HEK293 (cell line): ENCODE measurements around the gene SLC18B1.

Experiments used
- HOXA7 ChIP-seq: sonication (generic); formaldehyde crosslinking; IDR thresholded peaks from 2 replicates; pipeline ENCODE4 v1.8.1; 2022; ENCODE audit warnings: missing genetic modification reagents, borderline replicate concordance
- ZNF19 ChIP-seq: fragments of 450-650 bp; formaldehyde crosslinking; IDR thresholded peaks from 2 replicates; pipeline ENCODE4; 2016; ENCODE audit warnings: missing biosample characterization, missing genetic modification characterization, low read depth
- ZNF248 ChIP-seq: fragments of 450-650 bp; formaldehyde crosslinking; IDR thresholded peaks from 2 replicates; pipeline ENCODE4 v1.5.1; 2017; ENCODE audit warnings: missing biosample characterization, missing genetic modification characterization
- ZNF404 ChIP-seq: fragments of 450-650 bp; formaldehyde crosslinking; IDR thresholded peaks from 2 replicates; pipeline ENCODE4 v1.5.1; 2017; ENCODE audit warnings: missing biosample characterization, missing genetic modification characterization
- ZNF473 ChIP-seq: fragments of 450-650 bp; formaldehyde crosslinking; IDR thresholded peaks from 2 replicates; pipeline ENCODE4 v1.5.1; 2017; ENCODE audit warnings: missing biosample characterization, missing genetic modification characterization
- ZNF529 ChIP-seq: fragments of 450-650 bp; formaldehyde crosslinking; IDR thresholded peaks from 2 replicates; pipeline ENCODE4 v1.5.1; 2017; ENCODE audit warnings: missing genetic modification characterization, missing biosample characterization; ENCODE audit not compliant: insufficient replicate concordance
- ZNF548 ChIP-seq: fragments of 450-650 bp; formaldehyde crosslinking; IDR thresholded peaks from 2 replicates; pipeline ENCODE4 v1.5.1; 2016; ENCODE audit warnings: missing biosample characterization, missing genetic modification characterization
- ZNF792 ChIP-seq: fragments of 450-650 bp; formaldehyde crosslinking; IDR thresholded peaks from 2 replicates; pipeline ENCODE4 v1.5.1; 2016; ENCODE audit warnings: missing biosample characterization, missing genetic modification characterization
- TF ChIP-seq, protein P1 (sequence below): fragments of 450-650 bp; formaldehyde crosslinking; IDR thresholded peaks from 2 replicates; pipeline ENCODE4 v1.5.1; 2016; ENCODE audit warnings: missing biosample characterization, missing genetic modification characterization
- TF ChIP-seq, protein P2 (sequence below): fragments of 450-650 bp; formaldehyde crosslinking; IDR thresholded peaks from 2 replicates; pipeline ENCODE4 v1.5.1; 2016; ENCODE audit warnings: missing biosample characterization, missing genetic modification characterization
- TF ChIP-seq, protein P3 (sequence below): fragments of 450-650 bp; formaldehyde crosslinking; conservative IDR thresholded peaks from 2 replicates; pipeline ENCODE4 v1.5.1; 2016; ENCODE audit warnings: low read depth, missing biosample characterization, missing genetic modification characterization
- TF ChIP-seq, protein P4 (sequence below): fragments of 450-650 bp; formaldehyde crosslinking; IDR thresholded peaks from 2 replicates; pipeline ENCODE4 v1.5.1; 2017; ENCODE audit warnings: missing biosample characterization, missing genetic modification characterization
- TF ChIP-seq, protein P5 (sequence below): fragments of 450-650 bp; formaldehyde crosslinking; IDR thresholded peaks from 2 replicates; pipeline ENCODE4 v1.5.1; 2016; ENCODE audit warnings: missing biosample characterization, missing genetic modification characterization

DNA sequence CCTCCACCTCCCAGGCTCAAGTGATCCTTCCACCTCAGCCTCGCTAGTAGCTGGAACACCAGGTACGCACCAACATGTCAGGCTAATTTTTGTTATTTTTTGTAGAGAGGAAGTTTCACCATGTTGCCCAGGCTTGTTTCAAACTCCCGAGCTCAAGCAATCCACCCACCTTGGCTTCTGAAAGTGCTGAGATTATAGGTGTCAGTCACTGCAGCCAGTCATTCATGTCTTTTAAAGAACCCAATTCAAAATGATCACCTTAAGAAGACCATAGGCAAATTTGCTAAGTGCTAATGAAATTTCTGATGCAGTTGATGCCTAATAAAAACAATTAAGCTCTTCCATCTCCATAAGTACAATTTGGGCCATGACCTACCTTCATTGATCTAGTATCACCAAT lies 38.2 kb downstream of the SLC18B1 start:
- TF ChIP-seq, protein P1, sequence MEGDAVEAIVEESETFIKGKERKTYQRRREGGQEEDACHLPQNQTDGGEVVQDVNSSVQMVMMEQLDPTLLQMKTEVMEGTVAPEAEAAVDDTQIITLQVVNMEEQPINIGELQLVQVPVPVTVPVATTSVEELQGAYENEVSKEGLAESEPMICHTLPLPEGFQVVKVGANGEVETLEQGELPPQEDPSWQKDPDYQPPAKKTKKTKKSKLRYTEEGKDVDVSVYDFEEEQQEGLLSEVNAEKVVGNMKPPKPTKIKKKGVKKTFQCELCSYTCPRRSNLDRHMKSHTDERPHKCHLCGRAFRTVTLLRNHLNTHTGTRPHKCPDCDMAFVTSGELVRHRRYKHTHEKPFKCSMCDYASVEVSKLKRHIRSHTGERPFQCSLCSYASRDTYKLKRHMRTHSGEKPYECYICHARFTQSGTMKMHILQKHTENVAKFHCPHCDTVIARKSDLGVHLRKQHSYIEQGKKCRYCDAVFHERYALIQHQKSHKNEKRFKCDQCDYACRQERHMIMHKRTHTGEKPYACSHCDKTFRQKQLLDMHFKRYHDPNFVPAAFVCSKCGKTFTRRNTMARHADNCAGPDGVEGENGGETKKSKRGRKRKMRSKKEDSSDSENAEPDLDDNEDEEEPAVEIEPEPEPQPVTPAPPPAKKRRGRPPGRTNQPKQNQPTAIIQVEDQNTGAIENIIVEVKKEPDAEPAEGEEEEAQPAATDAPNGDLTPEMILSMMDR = no peak
- TF ChIP-seq ZNF404 (tag by site-specific recombination) (no peak), ZNF248 (no peak), ZNF473 (no peak), ZNF19 (tag by site-specific recombination) (no peak), ZNF548 (no peak), ZNF792 (no peak), HOXA7 (CRISPR knock-in tag) (no peak), ZNF529 (tag by site-specific recombination) (no peak)
- TF ChIP-seq, protein P2, sequence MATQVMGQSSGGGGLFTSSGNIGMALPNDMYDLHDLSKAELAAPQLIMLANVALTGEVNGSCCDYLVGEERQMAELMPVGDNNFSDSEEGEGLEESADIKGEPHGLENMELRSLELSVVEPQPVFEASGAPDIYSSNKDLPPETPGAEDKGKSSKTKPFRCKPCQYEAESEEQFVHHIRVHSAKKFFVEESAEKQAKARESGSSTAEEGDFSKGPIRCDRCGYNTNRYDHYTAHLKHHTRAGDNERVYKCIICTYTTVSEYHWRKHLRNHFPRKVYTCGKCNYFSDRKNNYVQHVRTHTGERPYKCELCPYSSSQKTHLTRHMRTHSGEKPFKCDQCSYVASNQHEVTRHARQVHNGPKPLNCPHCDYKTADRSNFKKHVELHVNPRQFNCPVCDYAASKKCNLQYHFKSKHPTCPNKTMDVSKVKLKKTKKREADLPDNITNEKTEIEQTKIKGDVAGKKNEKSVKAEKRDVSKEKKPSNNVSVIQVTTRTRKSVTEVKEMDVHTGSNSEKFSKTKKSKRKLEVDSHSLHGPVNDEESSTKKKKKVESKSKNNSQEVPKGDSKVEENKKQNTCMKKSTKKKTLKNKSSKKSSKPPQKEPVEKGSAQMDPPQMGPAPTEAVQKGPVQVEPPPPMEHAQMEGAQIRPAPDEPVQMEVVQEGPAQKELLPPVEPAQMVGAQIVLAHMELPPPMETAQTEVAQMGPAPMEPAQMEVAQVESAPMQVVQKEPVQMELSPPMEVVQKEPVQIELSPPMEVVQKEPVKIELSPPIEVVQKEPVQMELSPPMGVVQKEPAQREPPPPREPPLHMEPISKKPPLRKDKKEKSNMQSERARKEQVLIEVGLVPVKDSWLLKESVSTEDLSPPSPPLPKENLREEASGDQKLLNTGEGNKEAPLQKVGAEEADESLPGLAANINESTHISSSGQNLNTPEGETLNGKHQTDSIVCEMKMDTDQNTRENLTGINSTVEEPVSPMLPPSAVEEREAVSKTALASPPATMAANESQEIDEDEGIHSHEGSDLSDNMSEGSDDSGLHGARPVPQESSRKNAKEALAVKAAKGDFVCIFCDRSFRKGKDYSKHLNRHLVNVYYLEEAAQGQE (tag by site-specific recombination) = no peak
- TF ChIP-seq, protein P3, sequence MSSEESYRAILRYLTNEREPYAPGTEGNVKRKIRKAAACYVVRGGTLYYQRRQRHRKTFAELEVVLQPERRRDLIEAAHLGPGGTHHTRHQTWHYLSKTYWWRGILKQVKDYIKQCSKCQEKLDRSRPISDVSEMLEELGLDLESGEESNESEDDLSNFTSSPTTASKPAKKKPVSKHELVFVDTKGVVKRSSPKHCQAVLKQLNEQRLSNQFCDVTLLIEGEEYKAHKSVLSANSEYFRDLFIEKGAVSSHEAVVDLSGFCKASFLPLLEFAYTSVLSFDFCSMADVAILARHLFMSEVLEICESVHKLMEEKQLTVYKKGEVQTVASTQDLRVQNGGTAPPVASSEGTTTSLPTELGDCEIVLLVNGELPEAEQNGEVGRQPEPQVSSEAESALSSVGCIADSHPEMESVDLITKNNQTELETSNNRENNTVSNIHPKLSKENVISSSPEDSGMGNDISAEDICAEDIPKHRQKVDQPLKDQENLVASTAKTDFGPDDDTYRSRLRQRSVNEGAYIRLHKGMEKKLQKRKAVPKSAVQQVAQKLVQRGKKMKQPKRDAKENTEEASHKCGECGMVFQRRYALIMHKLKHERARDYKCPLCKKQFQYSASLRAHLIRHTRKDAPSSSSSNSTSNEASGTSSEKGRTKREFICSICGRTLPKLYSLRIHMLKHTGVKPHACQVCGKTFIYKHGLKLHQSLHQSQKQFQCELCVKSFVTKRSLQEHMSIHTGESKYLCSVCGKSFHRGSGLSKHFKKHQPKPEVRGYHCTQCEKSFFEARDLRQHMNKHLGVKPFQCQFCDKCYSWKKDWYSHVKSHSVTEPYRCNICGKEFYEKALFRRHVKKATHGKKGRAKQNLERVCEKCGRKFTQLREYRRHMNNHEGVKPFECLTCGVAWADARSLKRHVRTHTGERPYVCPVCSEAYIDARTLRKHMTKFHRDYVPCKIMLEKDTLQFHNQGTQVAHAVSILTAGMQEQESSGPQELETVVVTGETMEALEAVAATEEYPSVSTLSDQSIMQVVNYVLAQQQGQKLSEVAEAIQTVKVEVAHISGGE (tag by site-specific recombination) = no peak
- TF ChIP-seq, protein P4, sequence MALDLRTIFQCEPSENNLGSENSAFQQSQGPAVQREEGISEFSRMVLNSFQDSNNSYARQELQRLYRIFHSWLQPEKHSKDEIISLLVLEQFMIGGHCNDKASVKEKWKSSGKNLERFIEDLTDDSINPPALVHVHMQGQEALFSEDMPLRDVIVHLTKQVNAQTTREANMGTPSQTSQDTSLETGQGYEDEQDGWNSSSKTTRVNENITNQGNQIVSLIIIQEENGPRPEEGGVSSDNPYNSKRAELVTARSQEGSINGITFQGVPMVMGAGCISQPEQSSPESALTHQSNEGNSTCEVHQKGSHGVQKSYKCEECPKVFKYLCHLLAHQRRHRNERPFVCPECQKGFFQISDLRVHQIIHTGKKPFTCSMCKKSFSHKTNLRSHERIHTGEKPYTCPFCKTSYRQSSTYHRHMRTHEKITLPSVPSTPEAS = no peak
- TF ChIP-seq, protein P5, sequence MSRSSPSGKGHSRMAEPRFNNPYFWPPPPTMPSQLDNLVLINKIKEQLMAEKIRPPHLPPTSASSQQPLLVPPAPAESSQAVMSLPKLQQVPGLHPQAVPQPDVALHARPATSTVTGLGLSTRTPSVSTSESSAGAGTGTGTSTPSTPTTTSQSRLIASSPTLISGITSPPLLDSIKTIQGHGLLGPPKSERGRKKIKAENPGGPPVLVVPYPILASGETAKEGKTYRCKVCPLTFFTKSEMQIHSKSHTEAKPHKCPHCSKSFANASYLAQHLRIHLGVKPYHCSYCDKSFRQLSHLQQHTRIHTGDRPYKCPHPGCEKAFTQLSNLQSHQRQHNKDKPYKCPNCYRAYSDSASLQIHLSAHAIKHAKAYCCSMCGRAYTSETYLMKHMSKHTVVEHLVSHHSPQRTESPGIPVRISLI (tag by site-specific recombination) = no peak
